Endometrial microvascular endothelial cells (primary cell): ENCODE results near the gene OR5AP2. TPM values are rescaled to one million over a fixed set of nuclear protein-coding genes. Genes with fewer than 3 reads are reported as not detected.
"Not testable (repeated sequence)": the region's sequence is repeated elsewhere in the genome, so short reads cannot be mapped to it uniquely, and the experiment has no call there.

Experiments
- in situ Hi-C: cut with HindIII; loops from 2 replicates; pipeline ENCODE4 v1.10.0; 2017; ENCODE audit warnings: low sequenced_read_pairs, low pct_unique_long_range_greater_than_20kb; ENCODE audit errors: inconsistent ontology term
- total RNA-seq: library from RNA; depleted of rRNA; stranded (reverse); fragments of >200 nt; gene quantifications from one replicate; pipeline ENCODE4 v1.2.3, GENCODE V29; 2015; ENCODE audit errors: inconsistent ontology term

Gene OR5AP2
- total RNA-seq, result not detected

- in situ Hi-C loops, result no loop called here
Observed at GRCh38 chr11:56642339-56642738, at the start of gene OR5AP2. Gene OR5AP2, minus strand, starts transcription at chr11:56642439. Its CDS starts 0 bp downstream, at chr11:56642439.

- in situ Hi-C loops, result not testable (repeated sequence)
Observed at GRCh38 chr11:56691179-56691578, 48.9 kb upstream of the OR5AP2 start.

- in situ Hi-C loops, result no loop called here
Observed at GRCh38 chr11:56688554-56689100, 46.4 kb upstream of the OR5AP2 start.

GRCh38 chr11:56670984-56671383 lies 28.7 kb upstream of the OR5AP2 start:
- in situ Hi-C loops, result no loop called here

- in situ Hi-C loops, result no loop called here
Observed at GRCh38 chr11:56663386-56663785, 21.1 kb upstream of the OR5AP2 start, which contains the start of gene OR5AR1. Gene OR5AR1, plus strand, starts transcription at chr11:56663686. Its CDS starts 0 bp downstream, at chr11:56663686.

GRCh38 chr11:56659755-56660154 lies 17.5 kb upstream of the OR5AP2 start:
- in situ Hi-C loops, result no loop called here

GRCh38 chr11:56637500-56637899 lies 4.7 kb downstream of the OR5AP2 start:
- in situ Hi-C loops, result no loop called here

GRCh38 chr11:56636861-56637260 lies 5.4 kb downstream of the OR5AP2 start:
- in situ Hi-C loops, result no loop called here

GRCh38 chr11:56632329-56632728 lies 9.9 kb downstream of the OR5AP2 start:
- in situ Hi-C loops, result no loop called here

- in situ Hi-C loops, result no loop called here
Observed at GRCh38 chr11:56625946-56626345, 16.3 kb downstream of the OR5AP2 start.

- in situ Hi-C loops, result no loop called here
Observed at GRCh38 chr11:56624661-56625110, 17.6 kb downstream of the OR5AP2 start.

- in situ Hi-C loops, result no loop called here
Observed at GRCh38 chr11:56611174-56611573, 31.1 kb downstream of the OR5AP2 start.

- in situ Hi-C loops, result not testable (repeated sequence)
Observed at GRCh38 chr11:56592088-56592717, 50.0 kb downstream of the OR5AP2 start.

Other genes with a start within 250 kb of the OR5AP2 start
- gene OR5AL1, start 229.7 kb downstream of the OR5AP2 start, total RNA-seq, result not detected
- gene OR5M3, start 169.1 kb downstream of the OR5AP2 start, total RNA-seq, result not detected
- not detected for gene OR5M8, start 151.1 kb downstream of the OR5AP2 start, total RNA-seq
- gene OR5M11, start 99.2 kb downstream of the OR5AP2 start, total RNA-seq, result not detected
- not detected for gene OR5M10, start 64.7 kb downstream of the OR5AP2 start, total RNA-seq
- not detected for gene OR5M1, start 27.6 kb downstream of the OR5AP2 start, total RNA-seq
- gene OR5AR1, start 21.2 kb upstream of the OR5AP2 start, total RNA-seq, result not detected
- not detected for gene OR9G1, start 56.7 kb upstream of the OR5AP2 start, total RNA-seq
- not detected for gene OR9G4, start 106.3 kb upstream of the OR5AP2 start, total RNA-seq